C4-2B (cell line): ENCODE results near the gene BHMT2.

Source experiments
- ZFX ChIP-seq: fragments of 450-650 bp; IDR thresholded peaks from 2 replicates; pipeline ENCODE4 v1.6.1; 2017
- TF ChIP-seq, protein P1 (sequence below): fragments of 450-650 bp; conservative IDR thresholded peaks from 2 replicates; pipeline ENCODE4 v1.5.1; 2017; ENCODE audit warnings: mild to moderate bottlenecking

- TF ChIP-seq, protein P1, sequence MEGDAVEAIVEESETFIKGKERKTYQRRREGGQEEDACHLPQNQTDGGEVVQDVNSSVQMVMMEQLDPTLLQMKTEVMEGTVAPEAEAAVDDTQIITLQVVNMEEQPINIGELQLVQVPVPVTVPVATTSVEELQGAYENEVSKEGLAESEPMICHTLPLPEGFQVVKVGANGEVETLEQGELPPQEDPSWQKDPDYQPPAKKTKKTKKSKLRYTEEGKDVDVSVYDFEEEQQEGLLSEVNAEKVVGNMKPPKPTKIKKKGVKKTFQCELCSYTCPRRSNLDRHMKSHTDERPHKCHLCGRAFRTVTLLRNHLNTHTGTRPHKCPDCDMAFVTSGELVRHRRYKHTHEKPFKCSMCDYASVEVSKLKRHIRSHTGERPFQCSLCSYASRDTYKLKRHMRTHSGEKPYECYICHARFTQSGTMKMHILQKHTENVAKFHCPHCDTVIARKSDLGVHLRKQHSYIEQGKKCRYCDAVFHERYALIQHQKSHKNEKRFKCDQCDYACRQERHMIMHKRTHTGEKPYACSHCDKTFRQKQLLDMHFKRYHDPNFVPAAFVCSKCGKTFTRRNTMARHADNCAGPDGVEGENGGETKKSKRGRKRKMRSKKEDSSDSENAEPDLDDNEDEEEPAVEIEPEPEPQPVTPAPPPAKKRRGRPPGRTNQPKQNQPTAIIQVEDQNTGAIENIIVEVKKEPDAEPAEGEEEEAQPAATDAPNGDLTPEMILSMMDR, result no peak
- no peak for TF ChIP-seq ZFX
Observed at GRCh38 chr5:79135790-79136553, 66.4 kb downstream of the BHMT2 start.
